DND-41 (cell line): Measurements from ENCODE around the gene FAM83F.

Experiments
- ATAC-seq: fragments of 200-7000 bp; cut with Tn5 transposase; 3 replicates; pipeline ENCODE4 v1.9.1; 2021; ENCODE audit warnings: low read depth; ENCODE audit not compliant: insufficient read depth
- DNase-seq: peaks from one replicate; pipeline ENCODE4 v3.0.0-alpha.2; 2020
- H2AFZ ChIP-seq: 2 replicates; pipeline ENCODE4 v1.6.0; 2012; ENCODE audit warnings: low read depth, low read length
- H3K27ac ChIP-seq: 2 replicates; pipeline ENCODE4 v1.5.1; 2012; ENCODE audit warnings: low read length, inconsistent platforms
- H3K27me3 ChIP-seq: fragments of 200-600 bp; sonication (generic); 2 replicates; pipeline ENCODE4 v1.6.0; 2012; ENCODE audit warnings: low read length, mild to moderate bottlenecking, inconsistent platforms; ENCODE audit not compliant: insufficient read depth, poor library complexity
- H3K36me3 ChIP-seq: 2 replicates; pipeline ENCODE4 v1.5.1; 2012; ENCODE audit warnings: low read length, inconsistent platforms; ENCODE audit not compliant: insufficient read depth
- H3K4me1 ChIP-seq: 2 replicates; pipeline ENCODE4 v1.5.1; 2012; ENCODE audit warnings: mild to moderate bottlenecking, low read length; ENCODE audit not compliant: insufficient read depth
- H3K4me2 ChIP-seq: 2 replicates; pipeline ENCODE4 v1.6.0; 2012; ENCODE audit warnings: mild to moderate bottlenecking, moderate library complexity, low read length, inconsistent platforms; ENCODE audit not compliant: insufficient read depth
- H3K4me3 ChIP-seq, 2 experiments: fragments of 200-600 bp in 1 of 2; shearing (Covaris generic) in 1 of 2; 2 replicates each; pipeline ENCODE4 v1.5.1; 2012 to 2016; ENCODE audit warnings: inconsistent platforms in 2 of 2, low read length in 2 of 2, mild to moderate bottlenecking in 2 of 2, low read depth in 1 of 2, moderate library complexity in 1 of 2
- H3K79me2 ChIP-seq: 2 replicates; pipeline ENCODE4 v1.6.0; 2012; ENCODE audit warnings: low read length, inconsistent platforms; ENCODE audit not compliant: insufficient read depth
- H3K9ac ChIP-seq: 2 replicates; pipeline ENCODE4 v1.6.0; 2012; ENCODE audit warnings: low read depth, mild to moderate bottlenecking, inconsistent platforms, low read length, moderate library complexity
- H3K9me3 ChIP-seq: 2 replicates; pipeline ENCODE4 v1.5.1; 2012; ENCODE audit warnings: low read length, moderate library complexity, mild to moderate bottlenecking, inconsistent platforms; ENCODE audit not compliant: insufficient read depth, severe bottlenecking
- H4K20me1 ChIP-seq: 2 replicates; pipeline ENCODE4 v1.6.0; 2012; ENCODE audit warnings: low read length; ENCODE audit not compliant: insufficient read depth
- EZH2 ChIP-seq: IDR thresholded peaks from 3 replicates; pipeline ENCODE4 v1.6.1; 2012; ENCODE audit warnings: borderline replicate concordance, low read depth, mild to moderate bottlenecking, moderate library complexity, low read length, inconsistent platforms; ENCODE audit not compliant: severe bottlenecking
- TF ChIP-seq, protein P1 (sequence below): IDR thresholded peaks from 2 replicates; pipeline ENCODE4 v1.5.1; 2012; ENCODE audit warnings: borderline replicate concordance, low read length, moderate library complexity, mild to moderate bottlenecking; ENCODE audit not compliant: poor library complexity, severe bottlenecking; ENCODE audit errors: extremely low read depth

Gene FAM83F

DNA sequence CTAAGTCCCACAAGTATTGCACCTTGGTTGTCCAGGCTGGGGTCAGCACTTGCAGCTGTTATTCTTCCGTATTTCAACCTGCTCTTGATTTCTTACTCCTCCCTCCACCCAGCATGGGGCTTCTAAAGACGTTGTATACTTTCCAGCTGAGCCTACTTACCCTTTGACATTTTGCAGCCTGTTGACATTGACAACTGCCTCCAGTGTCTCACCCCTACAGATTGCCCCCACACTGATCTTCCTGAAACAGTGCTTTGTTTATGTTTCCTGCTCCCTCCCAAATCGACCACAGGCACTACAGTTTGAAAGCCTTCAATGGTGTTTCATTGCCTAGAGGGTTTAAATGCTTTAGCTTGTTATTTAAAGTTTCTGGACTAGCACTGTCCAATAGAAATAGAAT lies 56.6 kb downstream of the FAM83F start:
- no peaks in the 10 kb centered on the region for H3K9me3 ChIP-seq
- peaks cover 33% of the 10 kb centered on the region for H3K4me1 ChIP-seq
- DNase-seq (peak; percentile 40), ATAC-seq (peak; percentile 62)
- H3K79me2 ChIP-seq, result peaks cover 97% of the 10 kb centered on the region
- no peak overlapping the region for H3K27ac ChIP-seq
- TF ChIP-seq EZH2, result no peak
- TF ChIP-seq, protein P1, sequence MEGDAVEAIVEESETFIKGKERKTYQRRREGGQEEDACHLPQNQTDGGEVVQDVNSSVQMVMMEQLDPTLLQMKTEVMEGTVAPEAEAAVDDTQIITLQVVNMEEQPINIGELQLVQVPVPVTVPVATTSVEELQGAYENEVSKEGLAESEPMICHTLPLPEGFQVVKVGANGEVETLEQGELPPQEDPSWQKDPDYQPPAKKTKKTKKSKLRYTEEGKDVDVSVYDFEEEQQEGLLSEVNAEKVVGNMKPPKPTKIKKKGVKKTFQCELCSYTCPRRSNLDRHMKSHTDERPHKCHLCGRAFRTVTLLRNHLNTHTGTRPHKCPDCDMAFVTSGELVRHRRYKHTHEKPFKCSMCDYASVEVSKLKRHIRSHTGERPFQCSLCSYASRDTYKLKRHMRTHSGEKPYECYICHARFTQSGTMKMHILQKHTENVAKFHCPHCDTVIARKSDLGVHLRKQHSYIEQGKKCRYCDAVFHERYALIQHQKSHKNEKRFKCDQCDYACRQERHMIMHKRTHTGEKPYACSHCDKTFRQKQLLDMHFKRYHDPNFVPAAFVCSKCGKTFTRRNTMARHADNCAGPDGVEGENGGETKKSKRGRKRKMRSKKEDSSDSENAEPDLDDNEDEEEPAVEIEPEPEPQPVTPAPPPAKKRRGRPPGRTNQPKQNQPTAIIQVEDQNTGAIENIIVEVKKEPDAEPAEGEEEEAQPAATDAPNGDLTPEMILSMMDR, result no peak
- H3K36me3 ChIP-seq, result no peaks in the 10 kb centered on the region
- no peak overlapping the region for H3K4me3 ChIP-seq
- peaks cover 65% of the 10 kb centered on the region for H4K20me1 ChIP-seq
- no peaks in the 10 kb centered on the region for H3K27me3 ChIP-seq
- no peak overlapping the region for H3K9ac ChIP-seq
- H3K4me2 ChIP-seq, result no peak overlapping the region
- H2AFZ ChIP-seq, result no peak overlapping the region

DNA sequence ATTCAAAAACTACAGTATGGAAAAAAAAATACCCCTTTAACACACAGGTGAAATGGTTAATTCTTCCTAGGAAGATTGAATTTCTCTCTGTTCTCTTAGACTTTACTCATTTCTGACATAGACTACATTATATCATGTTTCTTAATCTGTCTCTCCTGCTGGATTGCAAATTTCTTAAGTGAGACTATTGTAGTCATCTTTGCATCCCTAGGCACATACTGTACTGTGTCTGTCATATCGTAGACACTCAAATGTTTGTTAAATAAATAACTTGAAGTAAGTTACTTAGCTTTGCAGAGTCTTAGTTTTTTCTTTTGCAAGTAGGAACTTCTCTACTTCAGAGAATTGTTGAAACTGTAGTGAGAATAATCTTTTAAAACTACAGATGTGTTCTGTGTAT lies 58.7 kb downstream of the FAM83F start:
- peaks cover 73% of the 10 kb centered on the region for H4K20me1 ChIP-seq
- no peak overlapping the region for H3K4me2 ChIP-seq
- H3K79me2 ChIP-seq, result peaks cover 98% of the 10 kb centered on the region

DNA sequence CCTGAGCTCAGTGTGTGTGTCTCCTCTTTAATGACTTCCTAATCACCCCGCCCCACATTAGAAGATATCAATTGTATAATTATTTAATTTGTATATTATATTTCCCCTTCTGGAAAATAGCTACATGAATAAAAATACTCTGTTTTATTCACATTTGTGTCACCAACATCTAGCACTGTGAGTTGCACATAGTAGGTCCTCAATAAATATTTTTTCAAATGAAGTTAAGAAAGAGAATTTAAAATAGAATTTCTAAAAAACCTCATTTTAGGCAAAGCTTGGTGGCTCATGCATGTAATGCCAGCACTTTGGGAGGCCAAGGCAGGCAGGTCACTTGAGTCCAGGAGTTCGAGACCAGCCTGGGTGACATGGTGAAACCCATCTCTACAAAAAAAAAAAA lies 59.7 kb downstream of the FAM83F start:
- Histone ChIP-seq H3K4me2 (no peak overlapping the region), H3K4me3 (no peak overlapping the region), H2AFZ (no peak overlapping the region), H3K27ac (no peak overlapping the region), H3K27me3 (no peaks in the 10 kb centered on the region), H3K4me1 (peaks cover 34% of the 10 kb centered on the region), H3K36me3 (no peaks in the 10 kb centered on the region), H3K9me3 (no peaks in the 10 kb centered on the region), H3K9ac (no peak overlapping the region), H3K79me2 (peaks cover 98% of the 10 kb centered on the region), H4K20me1 (peaks cover 73% of the 10 kb centered on the region)
- ATAC-seq, result no peak
- TF ChIP-seq, protein P1, result no peak
- no peak for TF ChIP-seq EZH2
- DNase-seq, result no peak

More for the DNA sequence above, 58.7 kb downstream of the FAM83F start:
- Histone ChIP-seq H3K9ac (no peak overlapping the region), H3K27ac (no peak overlapping the region), H3K36me3 (no peaks in the 10 kb centered on the region), H2AFZ (no peak overlapping the region), H3K4me3 (no peak overlapping the region), H3K4me1 (peaks cover 34% of the 10 kb centered on the region), H3K27me3 (no peaks in the 10 kb centered on the region), H3K9me3 (no peaks in the 10 kb centered on the region)
- DNase-seq (no peak), ATAC-seq (no peak)
- TF ChIP-seq, protein P1, result no peak
- TF ChIP-seq EZH2, result no peak
